ENCODE data around the gene PRKG1.
"Not testable (repeated sequence)": the region's sequence is repeated elsewhere in the genome, so short reads cannot be mapped to it uniquely, and the experiment has no call there.

Gene PRKG1

DNA sequence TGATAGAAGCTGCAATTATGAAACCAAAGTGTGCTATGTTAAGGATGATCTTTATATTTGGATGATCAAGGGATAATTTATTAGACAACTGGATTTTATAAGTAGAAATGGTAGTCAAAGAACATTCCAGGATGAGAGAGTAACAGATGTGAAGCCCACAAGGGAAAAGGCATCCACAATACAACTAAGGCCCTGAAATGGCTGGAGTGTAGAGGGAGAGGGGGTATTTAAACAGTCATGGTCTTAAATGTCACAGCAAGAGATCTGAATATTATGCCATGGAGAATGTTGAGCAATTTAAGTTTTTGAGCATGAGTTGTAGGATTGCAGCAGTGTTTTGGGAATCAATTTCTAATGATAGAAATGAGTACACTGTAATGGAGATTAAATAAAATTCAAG, 957.5 kb downstream of the PRKG1 start:
- Histone ChIP-seq H3K9me2 (replicated peaks; ENCODE audit: control insufficient read depth, low read length) (no peaks in the 10 kb centered on the region), H3K4me2 (ENCODE audit: low read length) (no peak overlapping the region), H3F3A (ENCODE audit: control insufficient read depth, insufficient read depth) (no peaks in the 10 kb centered on the region), H3K79me2 (ENCODE audit: control insufficient read depth, low read length) (no peaks in the 10 kb centered on the region), H3K36me3 (ENCODE audit: control insufficient read depth, low read length) (no peaks in the 10 kb centered on the region), H3K27me3 (ENCODE audit: control insufficient read depth, low read length) (no peaks in the 10 kb centered on the region; the same call in 1 of the 2 replicates), H3K9me3 (ENCODE audit: control insufficient read depth, insufficient read depth, low read length) (no peaks in the 10 kb centered on the region), H3K27ac (ENCODE audit: low read depth, low read length) (no peak overlapping the region), H3K4me1 (ENCODE audit: control insufficient read depth, low read length) (no peaks in the 10 kb centered on the region), H4K20me1 (ENCODE audit: control insufficient read depth, insufficient read depth, low read depth, low read length) (no peaks in the 10 kb centered on the region), H3K4me3 (ENCODE audit: low read length) (no peak overlapping the region)
- TF ChIP-seq, protein P1, sequence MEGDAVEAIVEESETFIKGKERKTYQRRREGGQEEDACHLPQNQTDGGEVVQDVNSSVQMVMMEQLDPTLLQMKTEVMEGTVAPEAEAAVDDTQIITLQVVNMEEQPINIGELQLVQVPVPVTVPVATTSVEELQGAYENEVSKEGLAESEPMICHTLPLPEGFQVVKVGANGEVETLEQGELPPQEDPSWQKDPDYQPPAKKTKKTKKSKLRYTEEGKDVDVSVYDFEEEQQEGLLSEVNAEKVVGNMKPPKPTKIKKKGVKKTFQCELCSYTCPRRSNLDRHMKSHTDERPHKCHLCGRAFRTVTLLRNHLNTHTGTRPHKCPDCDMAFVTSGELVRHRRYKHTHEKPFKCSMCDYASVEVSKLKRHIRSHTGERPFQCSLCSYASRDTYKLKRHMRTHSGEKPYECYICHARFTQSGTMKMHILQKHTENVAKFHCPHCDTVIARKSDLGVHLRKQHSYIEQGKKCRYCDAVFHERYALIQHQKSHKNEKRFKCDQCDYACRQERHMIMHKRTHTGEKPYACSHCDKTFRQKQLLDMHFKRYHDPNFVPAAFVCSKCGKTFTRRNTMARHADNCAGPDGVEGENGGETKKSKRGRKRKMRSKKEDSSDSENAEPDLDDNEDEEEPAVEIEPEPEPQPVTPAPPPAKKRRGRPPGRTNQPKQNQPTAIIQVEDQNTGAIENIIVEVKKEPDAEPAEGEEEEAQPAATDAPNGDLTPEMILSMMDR (IDR thresholded peaks at IDR 0.05; ENCODE audit: low read depth, low read length, poor library complexity, severe bottlenecking), result no peak
- no peak for TF ChIP-seq EZH2phosphoT487 (IDR thresholded peaks at IDR 0.05; ENCODE audit: borderline replicate concordance, low read length)

- Histone ChIP-seq H4K20me1 (ENCODE audit: control insufficient read depth, insufficient read depth, low read depth, low read length) (no peaks in the 10 kb centered on the region), H3K4me1 (ENCODE audit: control insufficient read depth, low read length) (no peaks in the 10 kb centered on the region), H3K79me2 (ENCODE audit: control insufficient read depth, low read length) (no peaks in the 10 kb centered on the region), H3K4me3 (ENCODE audit: low read length) (no peak overlapping the region), H3K4me2 (ENCODE audit: low read length) (no peak overlapping the region), H3K36me3 (ENCODE audit: control insufficient read depth, low read length) (no peaks in the 10 kb centered on the region), H3K9me3 (ENCODE audit: control insufficient read depth, insufficient read depth, low read length) (no peaks in the 10 kb centered on the region), H3K9me2 (replicated peaks; ENCODE audit: control insufficient read depth, low read length) (no peaks in the 10 kb centered on the region), H3K27me3 (ENCODE audit: control insufficient read depth, low read length) (no peaks in the 10 kb centered on the region; the same call in 1 of the 2 replicates), H3F3A (ENCODE audit: control insufficient read depth, insufficient read depth) (no peaks in the 10 kb centered on the region), H3K27ac (ENCODE audit: low read depth, low read length) (no peak overlapping the region)
- TF ChIP-seq EZH2phosphoT487 (IDR thresholded peaks at IDR 0.05; ENCODE audit: borderline replicate concordance, low read length), result no peak
- TF ChIP-seq, protein P1 (IDR thresholded peaks at IDR 0.05; ENCODE audit: low read depth, low read length, poor library complexity, severe bottlenecking), result no peak
Measured at GRCh38 chr10:52032681-52033629, 958.7 kb downstream of the PRKG1 start.

- H3K4me2 ChIP-seq (ENCODE audit: low read length); H3F3A ChIP-seq (ENCODE audit: control insufficient read depth, insufficient read depth); H4K20me1 ChIP-seq (ENCODE audit: control insufficient read depth, insufficient read depth, low read depth, low read length); H3K27me3 ChIP-seq (ENCODE audit: control insufficient read depth, low read length); H3K4me1 ChIP-seq (ENCODE audit: control insufficient read depth, low read length); H3K4me3 ChIP-seq (ENCODE audit: low read length); H3K79me2 ChIP-seq (ENCODE audit: control insufficient read depth, low read length); H3K9me2 ChIP-seq (replicated peaks; ENCODE audit: control insufficient read depth, low read length); H3K36me3 ChIP-seq (ENCODE audit: control insufficient read depth, low read length); H3K9me3 ChIP-seq (ENCODE audit: control insufficient read depth, insufficient read depth, low read length); H3K27ac ChIP-seq (ENCODE audit: low read depth, low read length): not testable (repeated sequence)
Measured at GRCh38 chr10:52039002-52039793, 964.9 kb downstream of the PRKG1 start.
